ENCODE results near the gene CACNG6. TPM values are rescaled to one million over a fixed set of nuclear protein-coding genes. Genes with fewer than 3 reads are reported as not detected.

The CACNG6 gene
- total and polyA plus RNA-seq, 10 of the 15 experiments (the other 5 are each of a cell fraction or from before 2014, with no cell fraction given), result 0.07 TPM; not detected in 9

- no peaks in the 10 kb centered on the region for H3K79me2 ChIP-seq (ENCODE audit: control insufficient read depth, insufficient read depth, low read length)
- ChIA-PET POLR2A (no interaction called here), CTCF (interaction anchor here (0.7 kb wide), 1 partner anchor 480 kb away, joined by 3 read pairs; no protein-coding TSS in a partner anchor), SMC1A (ENCODE audit: uncharacterized antibody, unreplicated experiment) (no interaction called here), RAD21 (ENCODE audit: unreplicated experiment) (no interaction called here)
- TF ChIP-seq MYB (IDR thresholded peaks at IDR 0.05; ENCODE audit: borderline replicate concordance, low read depth, low read length), result no peak
- TF ChIP-seq MLLT1 (IDR thresholded peaks at IDR 0.05), result no peak
- no peak for TF ChIP-seq TCF7 (IDR thresholded peaks at IDR 0.05; ENCODE audit: borderline replicate concordance)
- TF ChIP-seq EED (IDR thresholded peaks at IDR 0.05; ENCODE audit: low read depth), result no peak
- no peak for TF ChIP-seq E4F1 (IDR thresholded peaks at IDR 0.05; ENCODE audit: borderline replicate concordance, partially characterized antibody)
- no peak for TF ChIP-seq YY1 (IDR thresholded peaks at IDR 0.05; ENCODE audit: low read depth, low read length)
- TF ChIP-seq REST (IDR thresholded peaks at IDR 0.05; ENCODE audit: low read depth, low read length), result no peak
- no peak for TF ChIP-seq FOXM1 (IDR thresholded peaks at IDR 0.05; ENCODE audit: low read depth, low read length)
- no peak for TF ChIP-seq SUPT20H (IDR thresholded peaks at IDR 0.05; ENCODE audit: borderline replicate concordance, control insufficient read depth, low read depth, low read length)
- DNase-seq (ENCODE audit: low read depth, low spot score), result no peak
- no peak overlapping the region for H3K4me2 ChIP-seq (ENCODE audit: control insufficient read depth, insufficient read depth)
- ATAC-seq, result no peak
- no peaks in the 10 kb centered on the region for H4K20me1 ChIP-seq (ENCODE audit: control insufficient read depth, insufficient read depth)
- H2AFZ ChIP-seq (ENCODE audit: control insufficient read depth, low read depth, low read length), result no peak overlapping the region
- H3K27me3 ChIP-seq (replicated peaks in 1 of 2; ENCODE audit: control insufficient read depth in 2 of 2, insufficient read depth in 2 of 2, low read length in 1 of 2), result no peaks in the 10 kb centered on the region
- no peak for FAIRE-seq
- no peaks in the 10 kb centered on the region for H3K4me1 ChIP-seq (ENCODE audit: control insufficient read depth, insufficient read depth, low read length)
- H3K9me3 ChIP-seq (replicated peaks; ENCODE audit: control insufficient read depth, insufficient read depth, low read length), result no peaks in the 10 kb centered on the region; the same call in 2 of the 3 replicates
- no peak overlapping the region for H3K27ac ChIP-seq (ENCODE audit: control insufficient read depth, insufficient read depth)
- H3K36me3 ChIP-seq (ENCODE audit: control insufficient read depth in 2 of 2, insufficient read depth in 2 of 2, low read length in 1 of 2), result no peaks in the 10 kb centered on the region
- no TSS peak for BruUV-seq (replicated peaks)
- 27% methylated on average over 8 of the region's 8 CpGs for whole genome bisulfite sequencing (ENCODE audit: insufficient coverage, insufficient replicate concordance, low lambda C conversion rate, missing lambda C conversion rate)
- H3K9ac ChIP-seq (ENCODE audit: control insufficient read depth, insufficient read depth, low read length), result no peak overlapping the region
- intact Hi-C loops (cut with micrococcal nuclease; ENCODE audit: unreplicated experiment) (no loop called here), in situ Hi-C loops (cut with MboI) (no loop called here)
- H3K4me3 ChIP-seq, result no peak overlapping the region
Observed at GRCh38 chr19:53960886-53961285, 30.6 kb upstream of the CACNG6 start.
